Measurements from ENCODE around the gene ADCY9. TPM values are rescaled to one million over a fixed set of nuclear protein-coding genes. Genes with fewer than 3 reads are reported as not detected.

The ADCY9 gene
- total and polyA plus RNA-seq, 2 experiments from 2014 or later, result 1.9 to 21.9 TPM

- Histone ChIP-seq H3K9me2 (ENCODE audit: insufficient read depth) (no peaks in the 10 kb centered on the region), H3K79me2 (ENCODE audit: insufficient read depth) (no peaks in the 10 kb centered on the region), H3K9me3 (ENCODE audit: low read depth) (no peaks in the 10 kb centered on the region), H4K20me1 (ENCODE audit: insufficient read depth) (no peaks in the 10 kb centered on the region), H3F3A (ENCODE audit: insufficient read depth) (no peaks in the 10 kb centered on the region), H3K4me2 (ENCODE audit: unreplicated experiment) (no peak overlapping the region), H3K9ac (no peak overlapping the region), H3K4me1 (ENCODE audit: insufficient read depth) (no peaks in the 10 kb centered on the region), H3K4me3 (no peak overlapping the region), H2AFZ (no peak overlapping the region), H3K27me3 (replicated peaks; ENCODE audit: insufficient read depth) (no peaks in the 10 kb centered on the region), H3K36me3 (ENCODE audit: low read depth) (no peaks in the 10 kb centered on the region), H3K27ac (no peak overlapping the region)
- DNase-seq, result no peak
- in situ Hi-C loops (cut with MboI), result no loop called here
- no peak for TF ChIP-seq EZH2phosphoT487 (IDR thresholded peaks at IDR 0.05; ENCODE audit: insufficient read depth, low read depth)
- no peak for TF ChIP-seq EZH2 (IDR thresholded peaks at IDR 0.05; ENCODE audit: insufficient read depth, poor library complexity, severe bottlenecking)
These were observed 23.7 kb upstream of the ADCY9 start for GRCh38 chr16:4139968-4140367.

- Histone ChIP-seq H3K4me1 (ENCODE audit: insufficient read depth) (no peaks in the 10 kb centered on the region), H4K20me1 (ENCODE audit: insufficient read depth) (no peaks in the 10 kb centered on the region), H3K9me3 (ENCODE audit: low read depth) (no peaks in the 10 kb centered on the region), H3K9me2 (ENCODE audit: insufficient read depth) (no peaks in the 10 kb centered on the region), H3F3A (ENCODE audit: insufficient read depth) (no peaks in the 10 kb centered on the region), H2AFZ (no peak overlapping the region), H3K36me3 (ENCODE audit: low read depth) (no peaks in the 10 kb centered on the region), H3K27me3 (replicated peaks; ENCODE audit: insufficient read depth) (no peaks in the 10 kb centered on the region), H3K4me3 (no peak overlapping the region), H3K9ac (no peak overlapping the region), H3K4me2 (ENCODE audit: unreplicated experiment) (no peak overlapping the region), H3K27ac (no peak overlapping the region), H3K79me2 (ENCODE audit: insufficient read depth) (no peaks in the 10 kb centered on the region)
- TF ChIP-seq EZH2phosphoT487 (IDR thresholded peaks at IDR 0.05; ENCODE audit: insufficient read depth, low read depth) (no peak), EZH2 (IDR thresholded peaks at IDR 0.05; ENCODE audit: insufficient read depth, poor library complexity, severe bottlenecking) (no peak)
- no peak for DNase-seq
- 82 to 87% methylated on average over 6 of the region's 6 CpGs for WGBS, 2 experiments (ENCODE audit: low coverage in 1 of 2, low lambda C conversion rate in 2 of 2, missing lambda C conversion rate in 2 of 2)
- in situ Hi-C loops (cut with MboI), result no loop called here
These were observed 22.5 kb upstream of the ADCY9 start for GRCh38 chr16:4138713-4139112.

- no peaks in the 10 kb centered on the region for H3F3A ChIP-seq (ENCODE audit: insufficient read depth)
- H3K27ac ChIP-seq, result no peak overlapping the region
- no peak for DNase-seq
- H3K9me2 ChIP-seq (ENCODE audit: insufficient read depth), result no peaks in the 10 kb centered on the region
- H3K27me3 ChIP-seq (replicated peaks; ENCODE audit: insufficient read depth), result no peaks in the 10 kb centered on the region
- WGBS, 2 experiments (ENCODE audit: low coverage in 1 of 2, low lambda C conversion rate in 2 of 2, missing lambda C conversion rate in 2 of 2), result 81 to 82% methylated on average over 3 of the region's 3 CpGs
- no peak overlapping the region for H3K4me3 ChIP-seq
- no peak overlapping the region for H3K4me2 ChIP-seq (ENCODE audit: unreplicated experiment)
- TF ChIP-seq EZH2phosphoT487 (IDR thresholded peaks at IDR 0.05; ENCODE audit: insufficient read depth, low read depth), result no peak
- TF ChIP-seq EZH2 (IDR thresholded peaks at IDR 0.05; ENCODE audit: insufficient read depth, poor library complexity, severe bottlenecking), result no peak
- H3K9ac ChIP-seq, result no peak overlapping the region
- H2AFZ ChIP-seq, result 0 out of 2 replicates have a peak overlapping the region, but pooled peaks have one; percentile 1
- H3K9me3 ChIP-seq (ENCODE audit: low read depth), result no peaks in the 10 kb centered on the region
- H3K36me3 ChIP-seq (ENCODE audit: low read depth), result no peaks in the 10 kb centered on the region
- no peaks in the 10 kb centered on the region for H3K79me2 ChIP-seq (ENCODE audit: insufficient read depth)
- no peaks in the 10 kb centered on the region for H3K4me1 ChIP-seq (ENCODE audit: insufficient read depth)
- in situ Hi-C loops (cut with MboI), result no loop called here
- H4K20me1 ChIP-seq (ENCODE audit: insufficient read depth), result no peaks in the 10 kb centered on the region
These were observed 21.2 kb upstream of the ADCY9 start for GRCh38 chr16:4137438-4137837.

- no peak overlapping the region for H3K9ac ChIP-seq
- H3K4me3 ChIP-seq, result no peak overlapping the region
- H3K79me2 ChIP-seq (ENCODE audit: insufficient read depth), result no peaks in the 10 kb centered on the region
- peak; percentile 25 for DNase-seq
- no peaks in the 10 kb centered on the region for H4K20me1 ChIP-seq (ENCODE audit: insufficient read depth)
- no peaks in the 10 kb centered on the region for H3K36me3 ChIP-seq (ENCODE audit: low read depth)
- no peaks in the 10 kb centered on the region for H3K9me3 ChIP-seq (ENCODE audit: low read depth)
- H3K9me2 ChIP-seq (ENCODE audit: insufficient read depth), result no peaks in the 10 kb centered on the region
- no peak overlapping the region for H3K27ac ChIP-seq
- H3F3A ChIP-seq (ENCODE audit: insufficient read depth), result no peaks in the 10 kb centered on the region
- TF ChIP-seq EZH2 (IDR thresholded peaks at IDR 0.05; ENCODE audit: insufficient read depth, poor library complexity, severe bottlenecking) (no peak), EZH2phosphoT487 (IDR thresholded peaks at IDR 0.05; ENCODE audit: insufficient read depth, low read depth) (no peak)
- H3K27me3 ChIP-seq (replicated peaks; ENCODE audit: insufficient read depth), result no peaks in the 10 kb centered on the region
- in situ Hi-C loops (cut with MboI), result no loop called here
- no peaks in the 10 kb centered on the region for H3K4me1 ChIP-seq (ENCODE audit: insufficient read depth)
- no peak overlapping the region for H3K4me2 ChIP-seq (ENCODE audit: unreplicated experiment)
- no peak overlapping the region for H2AFZ ChIP-seq
- 52 to 53% methylated on average over 9 of the region's 9 CpGs for WGBS, 2 experiments (ENCODE audit: low coverage in 1 of 2, low lambda C conversion rate in 2 of 2, missing lambda C conversion rate in 2 of 2)
These were observed 20.1 kb upstream of the ADCY9 start for GRCh38 chr16:4136229-4136813.

GRCh38 chr16:4135537-4135936 lies 19.3 kb upstream of the ADCY9 start:
- H3K27me3 ChIP-seq (replicated peaks; ENCODE audit: insufficient read depth), result no peaks in the 10 kb centered on the region
- H3K4me3 ChIP-seq, result no peak overlapping the region
- H4K20me1 ChIP-seq (ENCODE audit: insufficient read depth), result no peaks in the 10 kb centered on the region
- no peaks in the 10 kb centered on the region for H3K4me1 ChIP-seq (ENCODE audit: insufficient read depth)
- no peaks in the 10 kb centered on the region for H3F3A ChIP-seq (ENCODE audit: insufficient read depth)
- H3K79me2 ChIP-seq (ENCODE audit: insufficient read depth), result no peaks in the 10 kb centered on the region
- TF ChIP-seq EZH2phosphoT487 (IDR thresholded peaks at IDR 0.05; ENCODE audit: insufficient read depth, low read depth), result no peak
- no peak for TF ChIP-seq EZH2 (IDR thresholded peaks at IDR 0.05; ENCODE audit: insufficient read depth, poor library complexity, severe bottlenecking)
- H2AFZ ChIP-seq, result no peak overlapping the region
- 71 to 88% methylated on average over 1 of the region's 1 CpG for WGBS, 2 experiments (ENCODE audit: low coverage in 1 of 2, low lambda C conversion rate in 2 of 2, missing lambda C conversion rate in 2 of 2)
- H3K4me2 ChIP-seq (ENCODE audit: unreplicated experiment), result no peak overlapping the region
- in situ Hi-C loops (cut with MboI), result no loop called here
- H3K9me3 ChIP-seq (ENCODE audit: low read depth), result no peaks in the 10 kb centered on the region
- H3K9ac ChIP-seq, result no peak overlapping the region
- DNase-seq, result no peak
- no peak overlapping the region for H3K27ac ChIP-seq
- no peaks in the 10 kb centered on the region for H3K36me3 ChIP-seq (ENCODE audit: low read depth)
- no peaks in the 10 kb centered on the region for H3K9me2 ChIP-seq (ENCODE audit: insufficient read depth)
